H9 (cell line): ENCODE measurements around the gene MPHOSPH6. TPM values are rescaled to one million over a fixed set of nuclear protein-coding genes. Genes with fewer than 3 reads are reported as not detected.

Experiments
- DNase-seq: peaks from one replicate; pipeline ENCODE4 v3.0.0-alpha.2; 2017
- H2AFZ ChIP-seq: one replicate; pipeline ENCODE4 v1.6.1; 2013; ENCODE audit warnings: mild to moderate bottlenecking, low read length, control low read depth, moderate library complexity
- H2AK5ac ChIP-seq: 2 replicates; pipeline ENCODE4 v1.6.1; 2013; ENCODE audit warnings: low read length, control low read depth, mixed read lengths; ENCODE audit not compliant: insufficient read length
- H2BK120ac ChIP-seq: one replicate; pipeline ENCODE4 v1.6.1; 2013; ENCODE audit warnings: low read depth, mild to moderate bottlenecking, low read length, control low read depth, inconsistent platforms; ENCODE audit not compliant: poor library complexity, severe bottlenecking
- H2BK12ac ChIP-seq: 2 replicates; pipeline ENCODE4 v1.6.1; 2013; ENCODE audit warnings: low read length, control low read depth, mixed read lengths, low read depth; ENCODE audit not compliant: insufficient read length
- H2BK15ac ChIP-seq: 2 replicates; pipeline ENCODE4 v1.6.1; 2013; ENCODE audit warnings: low read depth, low read length, control low read depth
- H2BK20ac ChIP-seq: one replicate; pipeline ENCODE4 v1.6.1; 2013; ENCODE audit warnings: low read depth, mild to moderate bottlenecking, low read length, control low read depth, inconsistent platforms; ENCODE audit not compliant: poor library complexity, severe bottlenecking
- H2BK5ac ChIP-seq: 2 replicates; pipeline ENCODE4 v1.6.1; 2013; ENCODE audit warnings: low read length, control low read depth, mixed read lengths; ENCODE audit not compliant: insufficient read length
- H3K14ac ChIP-seq: 2 replicates; pipeline ENCODE4 v1.6.1; 2013; ENCODE audit warnings: low read length, control low read depth; ENCODE audit not compliant: insufficient read depth
- H3K18ac ChIP-seq: 2 replicates; pipeline ENCODE4 v1.6.1; 2013; ENCODE audit warnings: low read depth, mild to moderate bottlenecking, mixed read lengths, low read length, control low read depth; ENCODE audit not compliant: insufficient read length
- H3K23ac ChIP-seq: 2 replicates; pipeline ENCODE4 v1.6.1; 2013; ENCODE audit warnings: low read length, control low read depth, mixed read lengths, low read depth; ENCODE audit not compliant: insufficient read length
- H3K23me2 ChIP-seq: 2 replicates; pipeline ENCODE4 v1.6.1; 2013; ENCODE audit warnings: low read depth, mild to moderate bottlenecking, mixed read lengths, low read length, control low read depth; ENCODE audit not compliant: insufficient read length, poor library complexity, severe bottlenecking
- H3K27ac ChIP-seq: 2 replicates; pipeline ENCODE4 v1.5.1; 2013; ENCODE audit warnings: low read length, control low read depth, mixed read lengths, low read depth; ENCODE audit not compliant: insufficient read length
- H3K27me3 ChIP-seq: 2 replicates; pipeline ENCODE4 v1.6.1; 2013; ENCODE audit warnings: low read length, control low read depth, inconsistent platforms; ENCODE audit not compliant: insufficient read depth
- H3K4ac ChIP-seq: 2 replicates; pipeline ENCODE4 v1.6.1; 2013; ENCODE audit warnings: low read depth, mild to moderate bottlenecking, control low read depth, inconsistent platforms, low read length, moderate library complexity
- H3K4me1 ChIP-seq: 2 replicates; pipeline ENCODE4 v1.6.1; 2013; ENCODE audit warnings: low read length, control low read depth, inconsistent platforms; ENCODE audit not compliant: insufficient read depth
- H3K4me2 ChIP-seq: 2 replicates; pipeline ENCODE4 v1.6.1; 2013; ENCODE audit warnings: low read length, control low read depth, mixed read lengths; ENCODE audit not compliant: insufficient read length, insufficient read depth
- H3K56ac ChIP-seq: 2 replicates; pipeline ENCODE4 v1.6.1; 2013; ENCODE audit warnings: low read depth, mild to moderate bottlenecking, mixed read lengths, low read length, control low read depth; ENCODE audit not compliant: insufficient read length
- H3K79me1 ChIP-seq: 2 replicates; pipeline ENCODE4 v1.6.1; 2013; ENCODE audit warnings: low read depth, mild to moderate bottlenecking, moderate library complexity, low read length, control low read depth, inconsistent platforms; ENCODE audit not compliant: insufficient read depth, poor library complexity, severe bottlenecking
- H3K79me2 ChIP-seq: 2 replicates; pipeline ENCODE4 v1.6.1; 2013; ENCODE audit warnings: low read length, control low read depth, inconsistent platforms; ENCODE audit not compliant: insufficient read depth
- H3K9ac ChIP-seq: 2 replicates; pipeline ENCODE4 v1.6.1; 2013; ENCODE audit warnings: low read length, control low read depth, mixed read lengths; ENCODE audit not compliant: insufficient read length; ENCODE audit errors: extremely low read depth
- H3K9me3 ChIP-seq: one replicate; pipeline ENCODE4 v1.6.1; 2013; ENCODE audit warnings: low read depth, low read length, inconsistent platforms; ENCODE audit not compliant: control insufficient read depth
- H3T11ph ChIP-seq: one replicate; pipeline ENCODE4 v1.6.1; 2013; ENCODE audit warnings: mild to moderate bottlenecking, low read length, control low read depth, inconsistent platforms
- H4K20me1 ChIP-seq: one replicate; pipeline ENCODE4 v1.6.1; 2013; ENCODE audit not compliant: control insufficient read depth, insufficient read length, insufficient read depth
- H4K5ac ChIP-seq: 2 replicates; pipeline ENCODE4 v1.6.1; 2013; ENCODE audit warnings: low read depth, mild to moderate bottlenecking, mixed read lengths, low read length, control low read depth; ENCODE audit not compliant: insufficient read length
- H4K8ac ChIP-seq: replicated peaks from 2 replicates; pipeline ENCODE4 v1.6.1; 2013; ENCODE audit warnings: low read length, control low read depth, mixed read lengths, low read depth; ENCODE audit not compliant: insufficient read length
- H4K91ac ChIP-seq: 2 replicates; pipeline ENCODE4 v1.6.1; 2013; ENCODE audit warnings: low read depth, mild to moderate bottlenecking, moderate library complexity, mixed read lengths, low read length, control low read depth; ENCODE audit not compliant: insufficient read length
- H3K27ac Mint-ChIP-seq, 3 experiments: 2 replicates in 2 of 3; 3 replicates in 1 of 3; pipeline ENCODE4 v1.8.0; 2020 to 2021; ENCODE audit warnings: mixed read lengths in 3 of 3, mild to moderate bottlenecking in 1 of 3, moderate library complexity in 1 of 3
- H3K27me3 Mint-ChIP-seq: 2 replicates; pipeline ENCODE4 v1.8.0; 2021; ENCODE audit warnings: low read depth, mild to moderate bottlenecking, moderate library complexity, mixed read lengths
- H3K36me3 Mint-ChIP-seq, 3 experiments: 2 replicates in 2 of 3; 3 replicates in 1 of 3; pipeline ENCODE4 v1.8.0; 2020 to 2021; ENCODE audit warnings: low read depth in 3 of 3, mixed read lengths in 3 of 3; ENCODE audit not compliant: insufficient read depth in 1 of 3
- H3K4me1 Mint-ChIP-seq, 2 experiments: 2 replicates each; pipeline ENCODE4 v1.8.0; 2020; ENCODE audit warnings: mixed read lengths in 2 of 2
- H3K4me3 Mint-ChIP-seq, 2 experiments: 2 replicates in 1 of 2; 3 replicates in 1 of 2; pipeline ENCODE4 v1.8.0; 2020 to 2021; ENCODE audit warnings: mild to moderate bottlenecking in 2 of 2, mixed read lengths in 2 of 2, moderate library complexity in 1 of 2
- H3K9me3 Mint-ChIP-seq, 2 experiments: 2 replicates in 1 of 2; 3 replicates in 1 of 2; pipeline ENCODE4 v1.8.0; 2020; ENCODE audit warnings: mild to moderate bottlenecking in 2 of 2, mixed read lengths in 2 of 2, moderate library complexity in 1 of 2
- WGBS: extraction: QIAGEN DNeasy Blood & Tissue Kit; methylation state at CpG from one replicate; pipeline ENCODE4 v1.1.7; 2013; ENCODE audit warnings: missing lambda C conversion rate, low lambda C conversion rate, mixed read lengths; ENCODE audit not compliant: insufficient read length; ENCODE audit errors: extremely low coverage; 5-methylcytosine and 5-hydroxymethylcytosine counted together
- total RNA-seq: library from RNA; stranded (reverse); gene quantifications from 2 replicates; pipeline ENCODE4 v1.2.1, GENCODE V29; 2021
- TF ChIP-seq, protein P1 (sequence below): fragments of 200-600 bp; sonication (generic); conservative IDR thresholded peaks from 3 replicates; pipeline ENCODE4 v1.8.0; 2021; ENCODE audit warnings: antibody characterized with exemption, mild to moderate bottlenecking

MPHOSPH6 gene
- total RNA-seq, 1 experiment from 2014 or later, result 38.3 TPM

DNA sequence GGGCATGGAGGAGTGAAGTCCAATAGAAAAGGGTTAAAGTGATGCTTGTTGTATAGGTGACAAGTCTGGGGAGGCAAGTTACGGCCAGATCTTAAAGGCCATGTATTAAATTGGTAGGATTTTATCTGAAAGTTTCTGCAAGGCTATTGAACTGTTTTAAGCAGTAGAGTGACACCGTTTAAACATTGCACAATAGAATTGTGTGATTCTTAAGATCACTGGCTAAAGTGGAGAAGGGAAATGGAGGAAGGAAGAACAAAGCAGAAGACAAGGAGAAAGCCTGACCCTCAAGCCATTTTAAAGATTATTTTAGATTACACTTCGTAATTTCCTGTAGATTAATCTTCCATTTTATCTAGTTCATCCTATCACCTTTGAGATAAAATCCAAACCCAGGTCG, 5.6 kb upstream of the MPHOSPH6 start:
- no peak overlapping the region for H2BK15ac ChIP-seq
- peaks cover 8% of the 10 kb centered on the region; the same call in 1 of the 2 replicates for H3K27me3 ChIP-seq
- H4K91ac ChIP-seq, result no peak overlapping the region
- no peak overlapping the region for H2BK20ac ChIP-seq
- no peak overlapping the region for H3T11ph ChIP-seq
- no peak overlapping the region for H2BK12ac ChIP-seq
- H3K4me2 ChIP-seq, result no peak overlapping the region
- no CpG with 5 or more reads among the region's 4 CpGs for WGBS
- peaks cover under 1% of the 10 kb centered on the region for H3K23me2 ChIP-seq
- no peak overlapping the region for H3K27ac ChIP-seq
- no peak overlapping the region for H3K18ac ChIP-seq
- H3K9ac ChIP-seq, result no peak overlapping the region
- no peaks in the 10 kb centered on the region for H3K79me2 ChIP-seq
- Mint-ChIP-seq H3K27ac (no peak overlapping the region), H3K4me1 (peaks cover 0 to 1% of the 10 kb centered on the region in 2 experiments; a peak in 1 of 4 replicates), H3K36me3 (no peaks in the 10 kb centered on the region), H3K9me3 (peaks cover 0 to 2% of the 10 kb centered on the region in 2 experiments; a peak in 1 of 5 replicates), H3K27me3 (peaks cover 58% of the 10 kb centered on the region), H3K4me3 (no peak overlapping the region)
- no peak overlapping the region for H3K4ac ChIP-seq
- no peak overlapping the region for H2BK120ac ChIP-seq
- no peak overlapping the region for H3K56ac ChIP-seq
- H4K8ac ChIP-seq, result no peak overlapping the region
- no peak overlapping the region for H2AFZ ChIP-seq
- no peak overlapping the region for H3K23ac ChIP-seq
- H3K14ac ChIP-seq, result no peak overlapping the region
- H3K79me1 ChIP-seq, result no peaks in the 10 kb centered on the region
- DNase-seq, result no peak
- TF ChIP-seq, protein P1, sequence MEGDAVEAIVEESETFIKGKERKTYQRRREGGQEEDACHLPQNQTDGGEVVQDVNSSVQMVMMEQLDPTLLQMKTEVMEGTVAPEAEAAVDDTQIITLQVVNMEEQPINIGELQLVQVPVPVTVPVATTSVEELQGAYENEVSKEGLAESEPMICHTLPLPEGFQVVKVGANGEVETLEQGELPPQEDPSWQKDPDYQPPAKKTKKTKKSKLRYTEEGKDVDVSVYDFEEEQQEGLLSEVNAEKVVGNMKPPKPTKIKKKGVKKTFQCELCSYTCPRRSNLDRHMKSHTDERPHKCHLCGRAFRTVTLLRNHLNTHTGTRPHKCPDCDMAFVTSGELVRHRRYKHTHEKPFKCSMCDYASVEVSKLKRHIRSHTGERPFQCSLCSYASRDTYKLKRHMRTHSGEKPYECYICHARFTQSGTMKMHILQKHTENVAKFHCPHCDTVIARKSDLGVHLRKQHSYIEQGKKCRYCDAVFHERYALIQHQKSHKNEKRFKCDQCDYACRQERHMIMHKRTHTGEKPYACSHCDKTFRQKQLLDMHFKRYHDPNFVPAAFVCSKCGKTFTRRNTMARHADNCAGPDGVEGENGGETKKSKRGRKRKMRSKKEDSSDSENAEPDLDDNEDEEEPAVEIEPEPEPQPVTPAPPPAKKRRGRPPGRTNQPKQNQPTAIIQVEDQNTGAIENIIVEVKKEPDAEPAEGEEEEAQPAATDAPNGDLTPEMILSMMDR, result no peak
- no peaks in the 10 kb centered on the region for H4K20me1 ChIP-seq
- H2AK5ac ChIP-seq, result no peak overlapping the region
- H3K9me3 ChIP-seq, result no peaks in the 10 kb centered on the region
- H4K5ac ChIP-seq, result no peak overlapping the region
- H2BK5ac ChIP-seq, result no peak overlapping the region
- no peaks in the 10 kb centered on the region for H3K4me1 ChIP-seq
